K562 (cell line): ENCODE results near the gene LRRC8A. TPM values are rescaled to one million over a fixed set of nuclear protein-coding genes. Genes with fewer than 3 reads are reported as not detected.

Experiments used
- ATAC-seq: fragments of 200-7000 bp; cut with Tn5 transposase; 3 replicates; pipeline ENCODE4 v1.9.1; 2020; ENCODE audit warnings: moderate library complexity
- BruUV-seq: library from RNA; stranded (reverse); fragments of 400-500 nt; replicated peaks from 2 replicates; lab custom pipeline; 2021; lab: Mats Ljungman, UMichigan
- CTCF ChIA-PET: fragments of 300-600 bp; formaldehyde crosslinking; extraction: SDS; loops from one replicate; lab custom pipeline; 2021; ENCODE audit warnings: low intra/inter-chr PET ratio; lab: Yijun Ruan, JAX
- POLR2A ChIA-PET: fragments of 300-600, 350-650 bp; sonication (Branson Sonifier 250); formaldehyde crosslinking; extraction: SDS; loops from one replicate; lab custom pipeline; 2021; ENCODE audit warnings: antibody characterized with exemption, inconsistent platforms; lab: Yijun Ruan, JAX
- DNase-seq, 4 experiments: peaks; one replicate each; pipeline versions ENCODE4 v3.0.0 to v3.0.0-alpha.2; 2011 to 2018; ENCODE audit warnings: low spot score in 3 of 4, mixed read lengths in 3 of 4; ENCODE audit errors: extremely low read depth in 1 of 4
- FAIRE-seq: peaks from 2 replicates; lab custom pipeline; 2011; peaks lifted over from hg19 to GRCh38; lab: Jason Lieb, UNC
- H2AFZ ChIP-seq: 2 replicates; pipeline ENCODE4 v1.6.0; 2011; ENCODE audit warnings: low read depth, low read length, control low read depth, inconsistent platforms
- H3K27ac ChIP-seq: fragments of 200-600 bp; 3 replicates; pipeline ENCODE4 v1.8.0; 2011; ENCODE audit warnings: low read depth, mild to moderate bottlenecking, control low read depth, inconsistent platforms, low read length, moderate library complexity, mixed read lengths; ENCODE audit errors: extremely low read depth
- H3K27me3 ChIP-seq, 2 experiments: fragments of 300-600 bp in 1 of 2; 2 replicates in 1 of 2; 3 replicates in 1 of 2; pipeline versions ENCODE4 v1.6.0 to v1.8.0; 2011; ENCODE audit warnings: inconsistent platforms in 2 of 2, low read length in 2 of 2, mild to moderate bottlenecking in 1 of 2, mixed read lengths in 1 of 2, moderate library complexity in 1 of 2; ENCODE audit not compliant: control insufficient read depth in 2 of 2, insufficient read depth in 2 of 2
- H3K36me3 ChIP-seq: fragments of 300-600 bp; 3 replicates; pipeline ENCODE4 v1.8.0; 2011; ENCODE audit warnings: mild to moderate bottlenecking, low read length, inconsistent platforms; ENCODE audit not compliant: control insufficient read depth, insufficient read depth
- H3K4me1 ChIP-seq, 2 experiments: fragments of 200-600 bp in 1 of 2; replicated peaks in 1 of 2; 2 replicates in 1 of 2; 3 replicates in 1 of 2; pipeline versions ENCODE4 v1.5.1 to v1.8.0; 2011; ENCODE audit warnings: inconsistent platforms in 2 of 2, low read length in 2 of 2, mild to moderate bottlenecking in 1 of 2, mixed read lengths in 1 of 2, moderate library complexity in 1 of 2; ENCODE audit not compliant: control insufficient read depth in 2 of 2, insufficient read depth in 2 of 2
- H3K4me2 ChIP-seq: 2 replicates; pipeline ENCODE4 v1.6.1; 2011; ENCODE audit warnings: low read length, control low read depth, inconsistent platforms, mixed read lengths; ENCODE audit not compliant: insufficient read depth
- H3K4me3 ChIP-seq: fragments of 200-600 bp; sonication (generic), shearing (Covaris generic); 2 replicates; pipeline ENCODE4 v1.5.1; 2016; ENCODE audit warnings: control low read depth, inconsistent platforms
- H3K79me2 ChIP-seq: fragments of 200-600 bp; 3 replicates; pipeline ENCODE4 v1.8.0; 2011; ENCODE audit warnings: low read length, inconsistent platforms; ENCODE audit not compliant: control insufficient read depth, insufficient read depth
- H3K9ac ChIP-seq, 2 experiments: 2 replicates each; pipeline versions ENCODE4 v1.6.0 to v1.6.1; 2011; ENCODE audit warnings: low read depth in 2 of 2, low read length in 2 of 2, control low read depth in 1 of 2, inconsistent platforms in 1 of 2, mild to moderate bottlenecking in 1 of 2, mixed read lengths in 1 of 2; ENCODE audit not compliant: insufficient read depth in 1 of 2
- H3K9me1 ChIP-seq: one replicate; pipeline ENCODE4 v1.6.0; 2011; ENCODE audit warnings: inconsistent platforms, mild to moderate bottlenecking, low read length, moderate library complexity; ENCODE audit not compliant: control insufficient read depth, insufficient read depth
- H3K9me3 ChIP-seq: replicated peaks from 2 replicates; pipeline ENCODE4 v1.5.1; 2011; ENCODE audit warnings: low read depth, low read length, inconsistent platforms; ENCODE audit not compliant: control insufficient read depth, insufficient read depth
- H4K20me1 ChIP-seq: replicated peaks from 2 replicates; pipeline ENCODE4 v1.6.1; 2011; ENCODE audit warnings: low read length, inconsistent platforms, mixed read lengths; ENCODE audit not compliant: control insufficient read depth, insufficient read depth
- ARID1B ChIP-seq: fragments of 450-650 bp; IDR thresholded peaks from 2 replicates; pipeline ENCODE4 v1.6.1; 2016; ENCODE audit warnings: antibody characterized with exemption, mild to moderate bottlenecking, inconsistent platforms
- CREM ChIP-seq: IDR thresholded peaks from 2 replicates; pipeline ENCODE4 v1.6.1; 2014; ENCODE audit warnings: antibody characterized with exemption, low read depth
- FOXM1 ChIP-seq, 2 experiments: fragments of 450-650 bp in 1 of 2; sonication (generic) in 1 of 2; formaldehyde crosslinking in 1 of 2; IDR thresholded peaks; 2 replicates each; pipeline versions ENCODE4 v1.6.1 to v1.9.0; 2017 to 2022; ENCODE audit warnings: low read depth in 2 of 2, mild to moderate bottlenecking in 2 of 2, missing genetic modification reagents in 1 of 2, moderate library complexity in 1 of 2
- GATAD2B ChIP-seq: fragments of 450-650 bp; IDR thresholded peaks from 2 replicates; pipeline ENCODE4 v1.6.1; 2017; ENCODE audit warnings: mild to moderate bottlenecking, borderline replicate concordance
- HOMEZ ChIP-seq: fragments of 250-450 bp; sonication (Bioruptor Pico); IDR thresholded peaks from 2 replicates; pipeline ENCODE4 v1.4.0; 2020; ENCODE audit warnings: mild to moderate bottlenecking, moderate library complexity
- LARP7 ChIP-seq: fragments of 450-650 bp; IDR thresholded peaks from 2 replicates; pipeline ENCODE4 v1.6.1; 2016
- MCM5 ChIP-seq: fragments of 450-650 bp; IDR thresholded peaks from 2 replicates; pipeline ENCODE4 v1.6.1; 2016; ENCODE audit warnings: low read depth
- MEF2A ChIP-seq: IDR thresholded peaks from 2 replicates; pipeline ENCODE4 v1.6.1; 2011; ENCODE audit warnings: low read depth, mild to moderate bottlenecking, low read length, moderate library complexity; ENCODE audit not compliant: control insufficient read depth
- PHF8 ChIP-seq: fragments of 200-600 bp; sonication (generic); IDR thresholded peaks from 2 replicates; pipeline ENCODE4 v1.6.1; 2012; ENCODE audit warnings: mixed run types, mild to moderate bottlenecking, inconsistent platforms, low read length, moderate library complexity, borderline replicate concordance
- SMARCA5 ChIP-seq: fragments of 450-650 bp; IDR thresholded peaks from 2 replicates; pipeline ENCODE4 v1.6.1; 2016
- TBP ChIP-seq: optimal IDR thresholded peaks from 2 replicates; pipeline ENCODE3; 2011; ENCODE audit warnings: low read depth, low read length, improper control_type of control experiment
- ZC3H4 ChIP-seq: sonication (generic); formaldehyde crosslinking; IDR thresholded peaks from 2 replicates; pipeline ENCODE4 v1.9.0; 2021; ENCODE audit warnings: missing genetic modification reagents, borderline replicate concordance
- ZFP91 ChIP-seq: sonication (generic); formaldehyde crosslinking; IDR thresholded peaks from 2 replicates; pipeline ENCODE4 v1.8.0; 2022; ENCODE audit warnings: mild to moderate bottlenecking, missing genetic modification reagents
- ZNF511 ChIP-seq: sonication (generic); formaldehyde crosslinking; IDR thresholded peaks from 2 replicates; pipeline ENCODE4 v1.8.0; 2022; ENCODE audit warnings: mild to moderate bottlenecking, missing genetic modification reagents
- WGBS: fragments of 100-300 bp; shearing (Covaris generic); methylation state at CpG from one replicate; pipeline ENCODE4 v1.1.6; 2016; ENCODE audit warnings: low coverage, mixed read lengths; ENCODE audit not compliant: insufficient coverage; ENCODE audit errors: missing lambda C conversion rate; 5-methylcytosine and 5-hydroxymethylcytosine counted together
- in situ Hi-C: fragments of 300-500 bp; cut with MboI; formaldehyde crosslinking; loops from 4 replicates; pipeline ENCODE4 v1.15.0; 2018; ENCODE audit warnings: inconsistent platforms, mixed read lengths
- intact Hi-C: fragments of 100-400 bp; cut with micrococcal nuclease; formaldehyde crosslinking; loops from 2 replicates; pipeline ENCODE4 v1.14.2; 2022
- polyA plus RNA-seq, 8 experiments: library from polyadenylated mRNA; depleted of rRNA in 4 of 8; stranded (reverse) in 5 of 8; unstranded in 3 of 8; fragments of >200 nt; fragmentation: Nextera tagmentation in 2 of 8; fragmentation: Illumina TruSeq in 1 of 8; extraction: Ambion mirVana in 2 of 8; extraction: Trizol in 1 of 8; gene quantifications; 2 replicates each; pipeline versions ENCODE4 v1.2.1 to v1.2.3, GENCODE V29; 2011 to 2014; ENCODE audit warnings: inconsistent platforms in 1 of 8, missing spikeins in 1 of 8
- total RNA-seq, 7 experiments: library from RNA; depleted of rRNA in 6 of 7; stranded (reverse); fragments of >200 nt in 6 of 7; fragmentation: Illumina TruSeq in 2 of 7; extraction: Trizol in 2 of 7; gene quantifications; 2 replicates each; pipeline versions ENCODE4 v1.2.1 to v1.2.3, GENCODE V29; 2011 to 2021; ENCODE audit warnings: low replicate concordance in 1 of 7

LRRC8A gene
- total and polyA plus RNA-seq, 9 of the 15 experiments (the other 6 are each of a cell fraction or from before 2014, with no cell fraction given): 2.9 to 24.7 (median 8.9) TPM

- ChIA-PET CTCF (no interaction called here), POLR2A (interaction anchor here (0.6 to 0.7 kb wide), 2 partner anchors 8 to 51 kb away, joined by 3 read pairs; no protein-coding TSS in a partner anchor)
- Histone ChIP-seq H3K27ac (no peak overlapping the region), H3K9me1 (peaks cover 3% of the 10 kb centered on the region), H2AFZ (no peak overlapping the region), H3K36me3 (peaks cover 50% of the 10 kb centered on the region; the same call in 2 of the 3 replicates), H3K79me2 (no peaks in the 10 kb centered on the region), H3K4me1 (peaks cover 2 to 25% of the 10 kb centered on the region in 2 experiments; a peak in 2 of 5 replicates), H3K9ac (no peak overlapping the region), H3K4me2 (no peak overlapping the region), H3K9me3 (no peaks in the 10 kb centered on the region), H4K20me1 (no peaks in the 10 kb centered on the region), H3K4me3 (no peak overlapping the region), H3K27me3 (no peaks in the 10 kb centered on the region)
- WGBS: 80% methylated on average over 2 of the region's 2 CpGs
- FAIRE-seq (no peak), ATAC-seq (no peak), DNase-seq (no peak)
- in situ Hi-C loops: no loop called here
- TF ChIP-seq ARID1B: no peak
- no peak for TF ChIP-seq PHF8
- no peak for TF ChIP-seq MEF2A
- TF ChIP-seq LARP7: no peak
- no peak for TF ChIP-seq GATAD2B
- TF ChIP-seq FOXM1 (IDR thresholded peaks at IDR 0.05; ENCODE audit: low read depth): no peak
- TF ChIP-seq FOXM1 (CRISPR knock-in tag; IDR thresholded peaks at IDR 0.05; ENCODE audit: low read depth): no peak
- TF ChIP-seq MCM5: no peak
- TF ChIP-seq TBP: no peak
- no peak for TF ChIP-seq CREM
- TF ChIP-seq SMARCA5: no peak
- TF ChIP-seq ZNF511 (CRISPR knock-in tag): no peak
- no peak for TF ChIP-seq ZC3H4
- TF ChIP-seq ZFP91 (CRISPR knock-in tag): no peak
- no peak for TF ChIP-seq HOMEZ (CRISPR knock-in tag)
- BruUV-seq: no TSS peak
- intact Hi-C loops: no loop called here
Measured at GRCh38 chr9:128894764-128895163, 12.8 kb downstream of the LRRC8A start.
